ENCODE measurements around the gene KRT2.

- TF ChIP-seq CTCF (IDR thresholded peaks at IDR 0.05): no peak
- no peak for TF ChIP-seq POLR2A (IDR thresholded peaks at IDR 0.05)
These were observed 7.4 kb upstream of the KRT2 start for GRCh38 chr12:52659395-52659794.

Data from thyroid gland (tissue), 4 donors.